Mammary epithelial cell (primary cell): ENCODE measurements around the gene CPNE5.

Source experiments
- EZH2 ChIP-seq: IDR thresholded peaks from 2 replicates; pipeline ENCODE4 v1.6.1; 2012; ENCODE audit warnings: low read length, inconsistent platforms, borderline replicate concordance
- TF ChIP-seq, protein P1 (sequence below), 2 donors: IDR thresholded peaks in 1 of 2; conservative IDR thresholded peaks in 1 of 2; 2 replicates each; pipeline ENCODE4 v1.5.1; 2011 to 2012; ENCODE audit warnings: inconsistent platforms in 2 of 2, low read length in 2 of 2, mild to moderate bottlenecking in 2 of 2, control low read depth in 1 of 2, low read depth in 1 of 2; ENCODE audit not compliant: insufficient read depth in 1 of 2; ENCODE audit errors: extremely low read depth in 1 of 2

DNA sequence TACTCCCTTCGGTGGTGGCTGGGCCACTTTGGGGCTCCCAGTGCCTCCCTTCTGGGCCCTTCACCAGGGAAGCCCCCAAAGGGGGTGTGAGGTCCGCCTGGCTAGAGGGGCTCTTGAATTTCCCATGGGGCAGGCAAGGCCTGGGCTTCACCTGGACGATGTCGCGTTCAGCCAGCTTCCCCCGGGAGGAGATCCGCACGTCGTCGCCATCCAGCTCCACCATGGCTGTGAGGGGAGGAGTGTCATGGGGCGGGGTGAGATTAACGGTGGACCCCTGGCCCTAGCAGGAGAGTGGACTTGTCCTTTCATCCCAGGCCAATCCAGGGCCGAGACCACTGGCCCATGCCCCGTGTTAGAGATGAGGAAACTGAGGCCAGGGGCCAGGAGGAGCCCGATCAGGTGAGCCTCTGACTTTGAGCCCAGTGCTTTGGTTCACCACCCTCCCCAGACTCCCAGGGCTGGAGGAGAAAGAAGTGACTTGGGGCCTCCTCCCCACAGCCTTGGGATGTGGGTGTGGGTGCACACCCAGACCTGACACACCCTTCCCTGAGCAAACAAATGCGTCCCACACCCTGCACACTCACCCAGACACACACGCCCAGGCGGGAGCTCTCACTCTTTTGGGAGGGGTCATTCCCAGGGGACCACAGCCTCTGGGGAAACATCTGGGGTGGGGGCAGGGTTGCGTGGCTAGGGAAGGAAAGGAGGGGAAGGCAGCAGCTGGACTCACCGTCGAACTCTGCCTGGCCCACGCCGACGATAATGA lies 95.5 kb downstream of the CPNE5 start:
- TF ChIP-seq EZH2, result no peak
- TF ChIP-seq, protein P1, sequence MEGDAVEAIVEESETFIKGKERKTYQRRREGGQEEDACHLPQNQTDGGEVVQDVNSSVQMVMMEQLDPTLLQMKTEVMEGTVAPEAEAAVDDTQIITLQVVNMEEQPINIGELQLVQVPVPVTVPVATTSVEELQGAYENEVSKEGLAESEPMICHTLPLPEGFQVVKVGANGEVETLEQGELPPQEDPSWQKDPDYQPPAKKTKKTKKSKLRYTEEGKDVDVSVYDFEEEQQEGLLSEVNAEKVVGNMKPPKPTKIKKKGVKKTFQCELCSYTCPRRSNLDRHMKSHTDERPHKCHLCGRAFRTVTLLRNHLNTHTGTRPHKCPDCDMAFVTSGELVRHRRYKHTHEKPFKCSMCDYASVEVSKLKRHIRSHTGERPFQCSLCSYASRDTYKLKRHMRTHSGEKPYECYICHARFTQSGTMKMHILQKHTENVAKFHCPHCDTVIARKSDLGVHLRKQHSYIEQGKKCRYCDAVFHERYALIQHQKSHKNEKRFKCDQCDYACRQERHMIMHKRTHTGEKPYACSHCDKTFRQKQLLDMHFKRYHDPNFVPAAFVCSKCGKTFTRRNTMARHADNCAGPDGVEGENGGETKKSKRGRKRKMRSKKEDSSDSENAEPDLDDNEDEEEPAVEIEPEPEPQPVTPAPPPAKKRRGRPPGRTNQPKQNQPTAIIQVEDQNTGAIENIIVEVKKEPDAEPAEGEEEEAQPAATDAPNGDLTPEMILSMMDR (conservative IDR thresholded peaks at IDR 0.05 in 1 of 2, IDR thresholded peaks at IDR 0.05 in 1 of 2; ENCODE audit: extremely low read depth in 1 of 2, insufficient read depth in 1 of 2, low read depth in 1 of 2, low read length in 2 of 2), result no peak
